Measurements from ENCODE around the gene AMZ1. TPM values are rescaled to one million over a fixed set of nuclear protein-coding genes. Genes with fewer than 3 reads are reported as not detected.
"Not testable (repeated sequence)": the region's sequence is repeated elsewhere in the genome, so short reads cannot be mapped to it uniquely, and the experiment has no call there.

Gene AMZ1
- total RNA-seq, 1 experiment from 2014 or later, result not detected

DNA sequence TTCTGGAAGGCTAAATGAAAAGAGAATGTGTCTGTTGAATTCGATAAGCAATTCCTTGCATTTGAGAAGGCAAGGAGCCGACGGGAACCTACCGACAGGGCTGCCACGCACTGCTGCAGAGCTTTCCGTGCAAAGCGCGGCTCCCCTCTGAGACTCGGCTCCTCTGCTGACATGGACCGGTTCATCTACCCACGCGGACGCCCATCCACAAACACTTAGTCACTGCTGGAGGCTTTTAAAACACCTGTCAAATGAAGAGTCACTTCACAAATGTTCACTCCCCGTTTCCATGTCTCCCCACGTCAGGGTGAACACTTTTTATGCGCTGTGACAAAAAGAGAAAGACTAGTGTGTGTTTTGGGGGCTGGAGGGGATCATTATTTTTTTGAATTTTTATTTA is 32.0 kb downstream of the AMZ1 start:
- in situ Hi-C loops (cut with HindIII; ENCODE audit: low sequenced_read_pairs), result no loop called here
- DNase-seq (ENCODE audit: low spot score), result no peak

DNA sequence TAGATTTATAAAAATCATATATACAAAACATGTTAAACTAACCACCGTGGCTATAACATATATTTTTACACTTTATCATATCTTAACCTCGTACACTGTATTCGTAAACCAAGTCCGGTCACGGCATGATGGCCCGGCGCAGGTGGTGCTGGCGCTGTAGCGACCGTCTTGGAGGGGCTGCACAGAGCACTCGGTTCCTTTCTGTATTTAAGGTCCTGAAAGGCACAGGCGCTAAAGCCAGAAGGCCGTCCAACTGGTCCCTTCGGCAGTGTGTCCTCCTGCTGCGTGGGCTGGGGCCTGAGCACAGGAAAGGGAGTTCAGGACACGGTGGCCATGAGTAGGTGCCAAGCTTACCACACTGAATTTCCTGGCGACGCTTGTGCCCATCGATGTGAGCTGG is 33.8 kb downstream of the AMZ1 start:
- in situ Hi-C loops (cut with HindIII; ENCODE audit: low sequenced_read_pairs), result no loop called here
- DNase-seq (ENCODE audit: low spot score), result no peak

DNA sequence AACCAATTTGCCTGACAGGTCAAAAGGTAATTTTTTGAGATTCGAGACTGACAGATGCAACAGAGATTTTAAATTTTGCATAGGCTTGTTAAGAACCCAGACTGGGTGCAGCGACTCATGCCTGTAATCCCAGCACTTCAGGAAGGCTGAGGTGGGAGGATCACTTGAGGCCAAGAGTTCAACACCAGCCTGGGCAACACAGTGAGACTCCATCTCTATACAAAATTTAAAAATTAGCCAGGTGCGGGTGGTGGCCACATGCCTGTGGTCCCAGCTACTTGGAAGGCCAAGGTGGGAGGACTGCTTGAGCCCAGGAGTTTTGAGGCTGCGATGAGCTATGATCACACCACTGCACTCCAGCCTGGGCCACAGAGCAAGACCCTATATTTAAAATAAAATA is 34.6 kb downstream of the AMZ1 start:
- in situ Hi-C loops (cut with HindIII; ENCODE audit: low sequenced_read_pairs), result no loop called here
- DNase-seq (ENCODE audit: low spot score), result no peak

DNA sequence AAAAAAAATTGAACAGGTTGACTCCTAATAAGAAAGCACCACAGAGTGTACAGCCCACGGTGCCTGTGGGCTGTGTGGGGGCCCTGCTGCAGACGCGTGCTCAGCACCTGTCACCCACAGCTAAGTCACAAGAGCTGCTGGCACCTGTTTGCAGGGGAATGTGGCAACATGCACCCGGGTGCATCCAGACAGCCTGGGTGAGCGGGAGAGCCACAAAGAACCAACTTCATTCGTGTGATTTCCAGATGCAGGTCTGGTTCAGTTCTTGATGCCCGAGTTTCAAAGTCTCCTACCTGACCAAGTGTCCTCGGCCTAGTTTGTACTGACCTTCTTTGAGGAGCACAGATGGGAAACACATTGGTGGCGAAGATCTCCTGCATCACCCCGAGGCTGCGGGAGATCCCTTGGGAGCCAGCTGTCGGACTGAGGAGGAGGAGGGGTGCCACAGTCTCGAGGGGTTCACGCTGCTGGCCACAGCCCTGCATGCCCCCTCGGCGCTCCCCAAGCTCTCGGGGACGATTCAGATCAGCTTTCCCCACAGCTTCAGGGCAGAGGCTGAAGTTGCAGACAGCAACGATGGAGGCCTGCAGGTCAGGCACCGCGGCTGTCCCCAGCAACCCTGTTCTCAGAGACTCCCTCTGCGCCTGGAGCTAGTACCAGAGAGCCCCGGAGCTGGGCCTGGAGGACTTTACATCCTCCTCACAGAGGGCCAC is 35.3 kb downstream of the AMZ1 start:
- DNase-seq (ENCODE audit: low spot score), result no peak
- in situ Hi-C loops (cut with HindIII; ENCODE audit: low sequenced_read_pairs), result no loop called here

DNA sequence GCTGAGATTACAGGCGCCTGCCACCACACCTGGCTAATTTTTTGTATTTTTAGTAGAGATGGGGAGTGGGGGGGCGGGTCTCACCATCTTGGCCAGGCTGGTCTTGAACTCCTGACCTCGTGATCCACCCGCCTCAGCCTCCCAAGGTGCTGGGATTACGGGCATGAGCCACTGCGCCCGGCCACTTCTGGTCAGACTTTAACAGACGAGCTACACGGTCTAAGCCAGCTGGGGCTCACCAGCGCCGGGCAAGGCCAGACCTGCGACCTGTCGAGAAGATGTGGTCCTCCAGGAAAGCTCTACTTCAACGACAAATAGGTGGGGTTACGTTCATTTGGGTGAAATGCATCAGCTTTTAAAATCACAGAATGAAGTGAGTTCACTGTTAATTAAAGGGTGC is 36.0 kb downstream of the AMZ1 start:
- in situ Hi-C loops (cut with HindIII; ENCODE audit: low sequenced_read_pairs); DNase-seq (ENCODE audit: low spot score): not testable (repeated sequence)

DNA sequence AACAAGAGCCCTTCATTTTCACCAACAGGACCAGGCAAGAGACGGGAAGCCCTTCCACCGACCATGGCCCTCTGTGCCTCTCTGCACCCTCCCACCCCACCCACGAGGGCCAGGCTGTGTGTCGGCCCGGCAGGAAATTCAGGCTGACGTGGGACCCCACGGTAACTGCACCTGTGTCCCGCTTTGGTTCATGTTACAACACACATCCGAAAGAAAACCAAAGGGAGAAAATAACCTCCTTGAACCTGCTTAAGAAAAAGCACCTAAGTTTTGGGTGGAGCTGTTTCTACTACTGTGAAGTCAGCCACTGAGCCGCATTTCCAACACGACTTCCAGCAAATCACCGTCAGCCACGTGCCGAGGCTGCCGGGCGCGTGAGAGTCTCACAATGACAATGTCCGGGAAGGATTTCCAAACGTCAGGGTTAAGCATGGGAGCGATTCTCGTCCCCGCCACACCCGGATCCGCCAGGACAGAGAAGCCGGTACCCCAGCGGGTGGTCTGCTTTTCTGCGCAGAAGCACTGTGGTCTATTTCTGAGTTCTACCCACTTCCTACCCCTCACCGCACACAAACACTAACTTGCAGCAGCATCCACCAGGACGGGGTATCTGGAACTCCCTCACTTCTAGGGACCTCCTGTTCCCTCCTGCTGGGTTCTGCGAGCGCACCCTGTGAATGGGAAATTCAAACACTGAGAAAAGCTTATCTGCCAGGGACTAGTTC is 36.6 kb downstream of the AMZ1 start:
- in situ Hi-C loops (cut with HindIII; ENCODE audit: low sequenced_read_pairs), result no loop called here
- DNase-seq (ENCODE audit: low spot score), result no peak

DNA sequence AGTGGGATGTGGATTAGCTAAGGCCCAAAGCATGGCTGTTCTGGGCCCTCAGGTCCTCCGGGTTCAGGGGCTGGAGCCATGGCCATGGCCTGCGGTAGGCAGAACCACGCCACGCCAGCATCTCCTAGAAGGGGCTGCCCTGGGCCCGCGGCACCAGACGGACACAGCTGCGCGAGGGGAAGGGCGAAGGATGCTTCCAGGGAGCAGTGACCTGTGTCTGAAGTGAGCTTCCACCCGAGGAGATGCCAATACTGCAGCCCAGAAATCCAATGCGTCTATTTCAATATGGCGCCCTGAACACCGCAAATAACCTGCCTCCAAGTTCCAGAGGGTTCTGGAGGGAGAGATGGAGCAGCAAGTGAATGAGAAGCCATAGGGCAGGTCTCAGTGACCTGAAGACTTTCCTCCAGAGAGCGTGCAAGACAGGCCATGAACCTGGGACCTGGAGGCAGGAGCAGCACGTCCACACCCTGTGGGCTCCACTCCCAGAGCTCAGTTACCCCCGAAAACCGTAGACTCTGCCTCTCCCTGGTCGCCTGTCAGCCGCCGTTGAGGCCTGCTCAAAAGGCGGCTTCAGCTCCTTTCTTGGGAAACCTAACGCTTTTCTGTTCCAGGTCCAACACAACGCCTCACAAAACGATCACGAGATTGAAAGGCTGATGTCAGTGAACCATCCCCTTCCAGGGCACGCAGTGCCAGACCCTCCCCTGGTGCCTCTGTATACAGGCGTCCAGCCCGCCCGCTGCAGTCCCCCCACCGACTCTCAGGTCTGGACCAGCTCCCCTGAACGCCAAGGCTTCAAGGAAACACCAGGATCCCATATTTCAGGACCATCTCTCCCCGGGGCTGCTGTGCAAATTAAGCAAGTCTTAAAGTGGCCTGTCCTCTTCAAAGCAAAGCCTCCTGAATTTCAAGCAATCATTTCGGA is 37.4 kb downstream of the AMZ1 start:
- in situ Hi-C loops (cut with HindIII; ENCODE audit: low sequenced_read_pairs), result no loop called here
- no peak for DNase-seq (ENCODE audit: low spot score)

DNA sequence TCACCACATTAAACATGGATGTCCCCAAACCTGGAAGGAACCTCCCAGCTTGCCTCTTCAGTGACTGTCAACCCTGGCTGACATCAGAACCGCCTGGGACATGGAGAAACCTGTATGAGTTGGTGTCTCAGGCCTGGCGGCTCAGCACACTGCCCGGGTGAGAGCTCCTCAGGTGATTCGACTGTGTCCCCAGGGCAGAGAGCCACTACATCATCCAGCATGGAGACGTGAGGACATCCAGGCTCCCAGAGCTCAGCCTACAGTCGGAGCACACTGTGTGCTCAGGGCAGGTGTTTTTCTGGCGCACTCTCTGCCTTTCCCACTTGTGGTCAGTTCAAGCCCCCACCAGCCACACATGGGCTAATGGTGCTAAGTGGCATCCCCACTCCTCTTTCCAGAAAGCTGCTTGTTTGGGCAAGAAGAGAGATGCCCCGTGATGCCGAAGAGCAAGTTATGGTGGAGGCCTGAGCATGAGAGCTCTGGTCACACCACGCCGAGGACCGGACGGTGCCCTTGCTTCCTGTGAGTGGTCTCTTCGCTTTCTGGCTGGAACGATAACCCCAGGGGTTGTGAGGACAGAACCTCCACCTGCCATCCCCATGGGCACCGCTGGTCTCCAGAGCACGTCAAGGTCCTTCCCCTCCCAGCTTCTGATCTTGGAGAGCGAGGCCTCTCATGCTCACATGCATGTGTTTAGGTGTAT is 38.5 kb downstream of the AMZ1 start:
- DNase-seq (ENCODE audit: low spot score), result no peak
- in situ Hi-C loops (cut with HindIII; ENCODE audit: low sequenced_read_pairs), result no loop called here

DNA sequence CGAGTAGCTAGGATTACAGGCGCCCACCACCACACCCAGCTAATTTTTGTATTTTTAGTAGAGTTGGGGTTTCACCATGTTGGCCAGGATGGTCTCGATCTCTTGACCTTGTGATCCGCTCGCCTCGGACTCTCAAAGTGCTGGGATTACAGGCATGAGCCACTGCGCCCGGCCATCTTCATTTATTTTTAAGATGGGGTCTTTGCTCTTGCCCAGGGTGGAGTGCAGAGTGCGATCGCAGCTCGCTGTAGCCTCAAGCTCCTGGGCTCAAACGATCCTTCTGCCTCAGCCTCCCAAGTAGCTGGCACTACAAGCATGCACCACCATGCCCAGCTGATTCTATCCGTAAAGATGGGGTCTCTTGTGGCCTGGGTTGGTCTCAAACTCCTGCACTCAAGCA is 39.2 kb downstream of the AMZ1 start:
- in situ Hi-C loops (cut with HindIII; ENCODE audit: low sequenced_read_pairs); DNase-seq (ENCODE audit: low spot score): not testable (repeated sequence)

DNA sequence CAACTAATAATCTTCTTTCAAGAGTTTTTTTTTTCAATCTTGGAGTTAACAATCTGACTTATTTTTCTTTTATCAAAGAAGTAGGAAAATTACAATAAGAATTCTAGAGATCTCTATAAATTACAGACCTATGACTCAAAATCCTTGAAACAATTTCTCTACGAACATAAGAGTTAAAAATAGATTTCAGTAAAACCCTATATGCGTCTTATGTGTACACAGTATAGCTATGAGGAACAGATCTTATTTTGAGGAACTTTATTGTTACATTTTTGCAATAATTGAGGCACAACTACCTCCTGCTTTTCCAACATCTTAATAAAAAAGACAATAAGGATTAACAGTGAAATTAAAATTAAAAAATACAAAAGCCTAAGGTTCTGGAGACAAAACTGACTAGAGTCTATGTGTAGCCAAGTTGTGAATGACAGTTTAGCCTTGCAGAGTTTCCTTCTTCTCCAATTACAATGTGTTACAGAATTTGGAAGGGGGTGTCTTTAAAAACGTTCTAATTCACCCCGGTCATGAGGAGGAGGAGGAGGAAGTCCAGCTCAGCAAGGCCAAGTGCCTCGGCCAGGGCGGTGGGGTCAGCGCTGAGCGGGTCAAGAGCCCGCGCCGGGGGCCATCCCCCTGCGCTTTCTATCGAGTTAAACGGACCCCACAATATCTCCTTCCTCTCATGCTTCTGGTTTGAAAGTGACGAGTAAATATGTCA is 40.5 kb downstream of the AMZ1 start:
- in situ Hi-C loops (cut with HindIII; ENCODE audit: low sequenced_read_pairs), result no loop called here
- DNase-seq (ENCODE audit: low spot score), result no peak

DNA sequence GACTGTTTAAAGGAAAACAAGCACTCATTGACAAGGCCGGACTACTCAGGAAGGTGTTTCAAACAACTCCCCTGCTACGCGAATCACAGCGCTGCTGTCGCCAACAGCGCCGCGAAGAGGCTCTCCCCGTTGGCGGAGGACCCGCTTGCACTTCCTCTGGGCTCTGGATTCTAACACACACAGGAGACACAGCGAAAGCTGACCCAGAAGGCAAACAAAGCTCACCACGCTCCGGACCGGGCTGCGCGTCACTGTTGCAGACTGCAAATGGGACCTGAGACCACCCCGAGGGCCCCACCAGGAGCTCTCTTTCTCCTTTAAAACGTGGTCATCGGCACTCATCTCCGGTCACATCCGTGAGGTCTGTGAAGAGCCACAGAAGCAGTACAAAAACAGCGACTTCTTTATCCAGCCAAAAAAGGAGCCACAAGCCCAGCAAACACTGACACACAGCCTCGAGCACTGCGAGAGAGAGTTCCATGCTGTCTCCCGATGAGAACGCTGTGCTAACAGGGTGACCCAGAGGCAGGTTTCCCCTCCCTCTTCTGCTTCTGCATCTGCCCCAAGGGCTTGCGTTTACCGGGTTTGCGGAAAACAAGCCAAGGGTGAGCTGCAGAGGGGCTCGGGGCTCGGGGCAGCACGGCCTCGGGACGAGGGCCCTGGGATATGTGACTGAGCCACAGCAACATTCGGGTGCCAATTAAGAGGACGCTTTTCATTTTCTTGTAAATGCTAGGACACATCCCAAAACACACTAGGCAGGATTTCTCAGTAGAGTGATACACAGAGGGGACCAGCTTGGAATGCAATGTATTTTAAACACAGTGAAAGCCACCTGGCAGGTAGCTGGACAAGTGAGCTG is 41.3 kb downstream of the AMZ1 start:
- in situ Hi-C loops (cut with HindIII; ENCODE audit: low sequenced_read_pairs), result no loop called here
- DNase-seq (ENCODE audit: low spot score), result no peak

DNA sequence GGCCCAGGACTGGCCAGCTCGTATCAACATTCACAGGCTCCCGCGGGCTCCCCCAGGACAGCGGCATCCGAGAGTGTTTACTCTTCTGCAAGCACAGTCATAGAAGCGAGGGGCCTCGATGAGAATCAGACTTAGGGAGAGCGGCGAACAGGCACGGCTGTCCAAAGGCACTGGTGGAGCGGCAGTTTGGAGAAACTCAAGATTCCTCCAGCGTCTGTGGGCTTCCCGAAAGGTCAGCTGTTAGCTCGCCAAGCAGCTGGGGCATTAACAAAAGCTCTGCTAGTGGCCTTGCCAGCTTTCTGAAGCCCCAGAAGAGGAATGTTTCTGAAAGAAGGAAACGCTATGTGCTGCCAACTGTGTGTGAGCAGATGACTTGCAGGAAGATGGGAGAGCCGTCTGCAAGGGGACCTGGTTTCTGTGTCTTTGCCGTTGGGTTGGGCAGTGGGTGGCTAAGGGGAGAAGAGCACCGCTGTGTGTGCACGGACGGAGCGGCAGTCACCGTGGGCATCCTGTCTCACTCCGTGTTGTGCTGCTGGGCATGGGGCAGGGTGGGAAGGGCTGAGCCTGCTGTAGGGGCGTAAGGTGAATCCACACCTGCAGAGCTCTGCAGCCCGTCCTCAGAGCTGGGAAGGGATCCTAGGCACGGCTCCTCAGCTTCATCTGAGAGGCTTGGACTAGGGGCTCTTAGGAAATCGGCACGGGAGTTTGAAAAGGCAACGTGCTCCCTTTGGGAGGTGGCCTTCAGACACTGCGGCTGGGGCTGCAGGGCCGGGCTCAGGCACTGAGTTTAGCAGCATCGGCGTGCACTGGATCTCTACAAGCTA is 42.1 kb downstream of the AMZ1 start:
- in situ Hi-C loops (cut with HindIII; ENCODE audit: low sequenced_read_pairs), result no loop called here
- DNase-seq (ENCODE audit: low spot score), result peak; percentile 33

DNA sequence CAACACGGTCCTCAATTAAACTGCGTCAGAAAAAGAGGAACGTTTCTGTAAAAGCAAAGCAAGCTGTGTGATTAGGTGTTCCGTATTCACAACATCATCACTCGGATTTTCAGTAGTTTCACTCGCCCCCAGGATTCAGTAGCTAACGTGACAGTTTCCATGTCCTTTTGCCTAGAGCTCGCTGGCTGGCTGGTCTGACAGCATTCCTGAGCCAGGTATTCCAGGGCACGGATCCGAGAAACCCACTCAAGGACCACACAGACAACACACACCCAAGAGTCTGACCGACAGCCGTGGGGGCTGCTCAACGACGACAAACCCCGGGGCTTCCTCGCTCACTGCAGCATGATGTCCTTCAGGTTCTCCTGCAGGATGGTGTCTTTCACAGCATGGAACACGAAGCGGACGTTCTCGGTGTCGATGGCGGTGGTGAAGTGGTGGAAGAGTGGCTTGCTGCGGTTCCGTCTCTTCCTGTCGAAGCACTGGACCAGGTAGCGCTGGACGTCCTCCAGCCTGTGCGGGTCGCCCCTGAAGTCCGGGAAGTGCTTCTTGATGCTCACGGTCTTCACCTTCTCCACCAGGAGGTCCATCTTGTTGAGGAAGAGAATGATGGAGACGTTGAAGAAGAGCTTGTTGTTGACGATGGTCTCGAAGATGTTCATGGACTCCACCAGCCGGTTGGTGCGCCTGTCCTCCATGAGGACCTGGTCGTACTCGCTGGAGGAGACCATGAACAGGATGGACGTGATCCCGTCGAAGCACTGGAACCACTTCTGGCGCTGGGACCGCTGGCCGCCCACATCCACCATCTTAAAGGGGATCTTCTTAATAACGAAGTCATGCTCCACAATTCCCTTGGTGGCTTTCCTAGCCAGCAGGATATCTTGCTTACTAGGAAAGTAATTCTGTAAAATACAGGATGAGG is 43.1 kb downstream of the AMZ1 start:
- DNase-seq (ENCODE audit: low spot score), result no peak
- in situ Hi-C loops (cut with HindIII; ENCODE audit: low sequenced_read_pairs), result no loop called here

DNA sequence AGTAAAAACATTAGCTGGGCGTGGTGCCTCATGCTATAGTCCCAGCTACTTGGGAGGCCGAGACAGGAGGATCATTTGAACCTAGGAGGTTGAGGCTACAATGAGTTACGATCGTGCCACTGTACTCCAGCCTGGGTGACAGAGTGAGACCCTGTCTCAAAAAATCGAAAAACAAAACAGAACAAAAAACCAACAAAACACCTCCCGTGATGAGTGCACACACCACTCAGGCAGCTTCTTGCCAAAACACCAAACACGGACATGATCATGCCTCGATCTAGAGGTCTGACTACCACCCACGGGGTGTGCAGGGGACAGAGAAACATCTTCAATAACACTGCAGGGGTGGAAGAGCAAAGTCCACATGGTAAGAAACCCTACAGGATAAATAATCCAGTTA is 44.4 kb downstream of the AMZ1 start:
- in situ Hi-C loops (cut with HindIII; ENCODE audit: low sequenced_read_pairs), result no loop called here
- no peak for DNase-seq (ENCODE audit: low spot score)

DNA sequence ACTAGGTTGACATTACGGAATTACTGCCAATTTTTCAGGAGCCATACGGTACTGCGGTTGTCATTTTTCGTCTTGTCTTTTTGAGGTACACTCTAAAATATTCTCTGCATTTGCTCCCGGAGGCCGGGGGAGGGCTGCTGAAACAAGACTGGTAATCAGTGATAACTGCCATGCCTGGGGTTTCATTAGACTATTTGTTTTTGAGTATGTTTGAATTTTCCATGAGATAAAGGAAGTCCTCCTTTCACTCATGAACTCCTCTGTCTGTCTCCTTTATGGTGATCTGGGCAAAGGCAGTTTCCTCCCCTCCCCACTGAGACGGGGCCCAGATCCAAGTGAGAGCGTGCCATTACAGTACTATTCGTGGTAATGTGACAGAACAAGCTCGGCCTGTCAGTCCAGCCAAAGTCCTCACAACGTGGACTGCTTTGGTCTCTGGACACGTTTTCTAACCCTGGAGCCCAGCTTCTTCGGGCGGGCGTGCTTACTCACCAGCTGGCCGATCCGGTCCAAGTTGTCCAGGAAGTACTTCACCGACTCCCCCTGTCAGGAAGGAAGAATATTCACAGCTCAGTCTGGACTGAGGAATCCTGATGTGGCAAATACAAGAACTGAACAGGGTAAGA is 45.1 kb downstream of the AMZ1 start:
- DNase-seq (ENCODE audit: low spot score), result peak; percentile 90
- in situ Hi-C loops (cut with HindIII; ENCODE audit: low sequenced_read_pairs), result no loop called here
